PC-9 (cell line): ENCODE measurements around the gene CNPY2.

Experiments used
- CTCF ChIP-seq: fragments of 200-600 bp; sonication (generic); conservative IDR thresholded peaks from 2 replicates; pipeline ENCODE4 v1.6.1; 2017; ENCODE audit warnings: mixed run types, antibody characterized with exemption, mild to moderate bottlenecking, moderate library complexity
- EZH2 ChIP-seq: fragments of 200-600 bp; sonication (generic); IDR thresholded peaks from 2 replicates; pipeline ENCODE4 v1.8.0; 2017; ENCODE audit warnings: antibody characterized with exemption, low read depth

GRCh38 chr12:56298828-56299227 lies 17.0 kb downstream of the CNPY2 start:
- TF ChIP-seq EZH2 (no peak), CTCF (no peak)
